ENCODE results near the gene ITGA1. TPM values are rescaled to one million over a fixed set of nuclear protein-coding genes. Genes with fewer than 3 reads are reported as not detected.

The ITGA1 gene
- total RNA-seq, 5 donors from 2014 or later (not counting 1 experiment from before 2014, with no cell fraction given) = 2.9 to 13.0 (median 6.8) TPM

- H3K4me3 Mint-ChIP-seq = peak overlapping the region; percentile 68 to 78 (median 75)
Measured at GRCh38 chr5:52989781-52990527, 202.2 kb downstream of the ITGA1 start.

GRCh38 chr5:52990528-52990925, 202.8 kb downstream of the ITGA1 start:
- no peak overlapping the region for H3K4me3 ChIP-seq (ENCODE audit: control insufficient read depth in 1 of 2, extremely low read depth in 1 of 2, low read length in 1 of 2)
- no peaks in the 10 kb centered on the region for H3K36me3 ChIP-seq (ENCODE audit: control insufficient read depth in 2 of 2, extremely low read depth in 1 of 2, insufficient read depth in 1 of 2, low read length in 1 of 2)
- peaks cover 3 to 16% of the 10 kb centered on the region in 2 experiments for H3K4me1 ChIP-seq (ENCODE audit: control insufficient read depth in 1 of 2, extremely low read depth in 1 of 2, insufficient read depth in 2 of 2, low read length in 2 of 2)
- Mint-ChIP-seq H3K4me1 (peaks cover 8 to 22% (median 22%) of the 10 kb centered on the region in 3 donors), H3K36me3 (no peaks in the 10 kb centered on the region), H3K9me3 (no peaks in the 10 kb centered on the region), H3K27me3 (peaks cover 17 to 25% of the 10 kb centered on the region in 2 donors), H3K27ac (no peak overlapping the region), H3K4me3 (peak overlapping the region in 1 of 3 donors; percentile 75)
- ATAC-seq (replicated peaks in 1 of 4) (no peak), DNase-seq (no peak)
- H3K27me3 ChIP-seq (replicated peaks in 1 of 2; ENCODE audit: control insufficient read depth in 2 of 2, extremely low read depth in 1 of 2, insufficient read depth in 2 of 2, low read length in 1 of 2) = peaks cover 0 to 15% of the 10 kb centered on the region in 2 experiments
- 100% methylated on average over 1 of the region's 4 CpGs for WGBS (ENCODE audit: insufficient coverage)
- POLR2A ChIA-PET = interaction anchor here in 1 of 2 donors (0.6 kb wide), 1 partner anchor 57 kb away, joined by 8 read pairs; no protein-coding TSS in a partner anchor
- CTCF ChIA-PET = interaction anchor here (0.6 to 1.2 kb wide), 5 partner anchors 11 to 103 kb away, joined by 3 to 10 read pairs (median 5); no protein-coding TSS in a partner anchor
- no peak overlapping the region for H3K27ac ChIP-seq (ENCODE audit: low read length)
- H3K9me3 ChIP-seq = no peaks in the 10 kb centered on the region

More at GRCh38 chr5:52989781-52990527, 202.2 kb downstream of the ITGA1 start:
- H3K27ac Mint-ChIP-seq = no peak overlapping the region
- peak; percentile 38 to 77 (median 46) for ATAC-seq (replicated peaks in 1 of 4)
- Histone ChIP-seq H3K27me3 (replicated peaks in 1 of 2; ENCODE audit: control insufficient read depth in 2 of 2, extremely low read depth in 1 of 2, insufficient read depth in 2 of 2, low read length in 1 of 2) (peaks cover 0 to 15% of the 10 kb centered on the region in 2 experiments), H3K9me3 (no peaks in the 10 kb centered on the region), H3K36me3 (ENCODE audit: control insufficient read depth in 2 of 2, extremely low read depth in 1 of 2, insufficient read depth in 1 of 2, low read length in 1 of 2) (no peaks in the 10 kb centered on the region), H3K4me1 (ENCODE audit: control insufficient read depth in 1 of 2, extremely low read depth in 1 of 2, insufficient read depth in 2 of 2, low read length in 2 of 2) (peaks cover 3 to 16% of the 10 kb centered on the region in 2 experiments), H3K27ac (ENCODE audit: low read length) (no peak overlapping the region), H3K4me3 (ENCODE audit: control insufficient read depth in 1 of 2, extremely low read depth in 1 of 2, low read length in 1 of 2) (peak overlapping the region; percentile 77 to 84)
- ChIA-PET POLR2A (interaction anchor here in 1 of 2 donors (0.5 to 0.6 kb wide), 2 partner anchors 56 to 104 kb away, joined by 3 to 8 read pairs; no protein-coding TSS in a partner anchor), CTCF (interaction anchor here (0.6 to 1.1 kb wide), 4 partner anchors 41 to 104 kb away, joined by 5 to 10 read pairs (median 5); no protein-coding TSS in a partner anchor)
- H3K9me3 Mint-ChIP-seq = no peaks in the 10 kb centered on the region
- H3K4me1 Mint-ChIP-seq = peaks cover 8 to 22% (median 22%) of the 10 kb centered on the region in 3 donors
- peak in 22 of 35 experiments; percentile 1 to 39 (median 13) for DNase-seq
- 3% methylated on average over 14 of the region's 27 CpGs for WGBS (ENCODE audit: insufficient coverage)
- H3K36me3 Mint-ChIP-seq = no peaks in the 10 kb centered on the region
- H3K27me3 Mint-ChIP-seq = peaks cover 17 to 25% of the 10 kb centered on the region in 2 donors

GRCh38 chr5:52993367-52993766, 205.7 kb downstream of the ITGA1 start:
- Histone ChIP-seq H3K9me3 (no peaks in the 10 kb centered on the region), H3K4me1 (ENCODE audit: control insufficient read depth in 1 of 2, extremely low read depth in 1 of 2, insufficient read depth in 2 of 2, low read length in 2 of 2) (peaks cover 3 to 16% of the 10 kb centered on the region in 2 experiments), H3K27me3 (replicated peaks in 1 of 2; ENCODE audit: control insufficient read depth in 2 of 2, extremely low read depth in 1 of 2, insufficient read depth in 2 of 2, low read length in 1 of 2) (peaks cover 0 to 15% of the 10 kb centered on the region in 2 experiments), H3K27ac (ENCODE audit: low read length) (no peak overlapping the region), H3K4me3 (ENCODE audit: control insufficient read depth in 1 of 2, extremely low read depth in 1 of 2, low read length in 1 of 2) (no peak overlapping the region), H3K36me3 (ENCODE audit: control insufficient read depth in 2 of 2, extremely low read depth in 1 of 2, insufficient read depth in 1 of 2, low read length in 1 of 2) (no peaks in the 10 kb centered on the region)
- ATAC-seq (replicated peaks in 1 of 4) (no peak), DNase-seq (no peak)
- H3K4me1 Mint-ChIP-seq = peaks cover 8 to 11% (median 11%) of the 10 kb centered on the region in 3 donors
- H3K4me3 Mint-ChIP-seq = no peak overlapping the region
- H3K27ac Mint-ChIP-seq = no peak overlapping the region
- peaks cover 9 to 13% of the 10 kb centered on the region in 2 donors for H3K27me3 Mint-ChIP-seq
- H3K36me3 Mint-ChIP-seq = no peaks in the 10 kb centered on the region
- H3K9me3 Mint-ChIP-seq = no peaks in the 10 kb centered on the region
- CTCF ChIA-PET = no interaction called here
- POLR2A ChIA-PET = no interaction called here
- no CpG with 5 or more reads among the region's 2 CpGs for WGBS (ENCODE audit: insufficient coverage)

- no peak for ATAC-seq (replicated peaks in 1 of 4)
- Histone ChIP-seq H3K27me3 (replicated peaks in 1 of 2; ENCODE audit: control insufficient read depth in 2 of 2, extremely low read depth in 1 of 2, insufficient read depth in 2 of 2, low read length in 1 of 2) (peaks cover 0 to 10% of the 10 kb centered on the region in 2 experiments), H3K27ac (ENCODE audit: low read length) (no peak overlapping the region), H3K36me3 (ENCODE audit: control insufficient read depth in 2 of 2, extremely low read depth in 1 of 2, insufficient read depth in 1 of 2, low read length in 1 of 2) (no peaks in the 10 kb centered on the region), H3K9me3 (no peaks in the 10 kb centered on the region), H3K4me1 (ENCODE audit: control insufficient read depth in 1 of 2, extremely low read depth in 1 of 2, insufficient read depth in 2 of 2, low read length in 2 of 2) (peaks cover 3 to 10% of the 10 kb centered on the region in 2 experiments), H3K4me3 (ENCODE audit: control insufficient read depth in 1 of 2, extremely low read depth in 1 of 2, low read length in 1 of 2) (no peak overlapping the region)
- Mint-ChIP-seq H3K4me1 (peaks cover 8% of the 10 kb centered on the region in 3 donors), H3K27ac (no peak overlapping the region), H3K36me3 (no peaks in the 10 kb centered on the region), H3K4me3 (no peak overlapping the region), H3K27me3 (peaks cover 9 to 10% of the 10 kb centered on the region in 2 donors), H3K9me3 (no peaks in the 10 kb centered on the region)
- CTCF ChIA-PET = interaction anchor here in 1 of 2 donors (0.5 kb wide), 1 partner anchor 122 kb away, joined by 3 read pairs; no protein-coding TSS in a partner anchor
- DNase-seq = no peak
- WGBS (ENCODE audit: insufficient coverage) = no CpG with 5 or more reads among the region's 1 CpG
- POLR2A ChIA-PET = no interaction called here
Measured at GRCh38 chr5:52994266-52994665, 206.6 kb downstream of the ITGA1 start.

- H3K4me3 Mint-ChIP-seq = no peak overlapping the region
- no peak overlapping the region for H3K27ac Mint-ChIP-seq
- H3K4me1 ChIP-seq (ENCODE audit: control insufficient read depth in 1 of 2, extremely low read depth in 1 of 2, insufficient read depth in 2 of 2, low read length in 2 of 2) = peaks cover 0 to 1% of the 10 kb centered on the region in 2 experiments
- POLR2A ChIA-PET = no interaction called here
- H3K9me3 ChIP-seq = no peaks in the 10 kb centered on the region
- no peaks in the 10 kb centered on the region for H3K36me3 Mint-ChIP-seq
- CTCF ChIA-PET = no interaction called here
- no peaks in the 10 kb centered on the region for H3K9me3 Mint-ChIP-seq
- DNase-seq (no peak), ATAC-seq (replicated peaks in 1 of 4) (no peak)
- H3K36me3 ChIP-seq (ENCODE audit: control insufficient read depth in 2 of 2, extremely low read depth in 1 of 2, insufficient read depth in 1 of 2, low read length in 1 of 2) = no peaks in the 10 kb centered on the region
- H3K4me1 Mint-ChIP-seq = peaks cover 2 to 3% (median 2%) of the 10 kb centered on the region in 3 donors
- H3K4me3 ChIP-seq (ENCODE audit: control insufficient read depth in 1 of 2, extremely low read depth in 1 of 2, low read length in 1 of 2) = no peak overlapping the region
- WGBS (ENCODE audit: insufficient coverage) = 88% methylated on average over 1 of the region's 1 CpG
- H3K27me3 Mint-ChIP-seq = peaks cover 7 to 10% of the 10 kb centered on the region in 2 donors
- H3K27ac ChIP-seq (ENCODE audit: low read length) = no peak overlapping the region
- H3K27me3 ChIP-seq (replicated peaks in 1 of 2; ENCODE audit: control insufficient read depth in 2 of 2, extremely low read depth in 1 of 2, insufficient read depth in 2 of 2, low read length in 1 of 2) = peaks cover 0 to 2% of the 10 kb centered on the region in 2 experiments
Measured at GRCh38 chr5:52995095-52995494, 207.4 kb downstream of the ITGA1 start.

GRCh38 chr5:52995914-52996313, 208.2 kb downstream of the ITGA1 start:
- ChIA-PET CTCF (interaction anchor here in 1 of 2 donors (1.2 kb wide), 1 partner anchor 39 kb away, joined by 4 read pairs; no protein-coding TSS in a partner anchor), POLR2A (no interaction called here)
- DNase-seq (no peak), ATAC-seq (replicated peaks in 1 of 4) (no peak)
- no peaks in the 10 kb centered on the region for H3K27me3 ChIP-seq (replicated peaks in 1 of 2; ENCODE audit: control insufficient read depth in 2 of 2, extremely low read depth in 1 of 2, insufficient read depth in 2 of 2, low read length in 1 of 2)
- H3K36me3 ChIP-seq (ENCODE audit: control insufficient read depth in 2 of 2, extremely low read depth in 1 of 2, insufficient read depth in 1 of 2, low read length in 1 of 2) = no peaks in the 10 kb centered on the region
- Mint-ChIP-seq H3K27ac (no peak overlapping the region), H3K9me3 (no peaks in the 10 kb centered on the region), H3K4me3 (no peak overlapping the region), H3K4me1 (no peaks in the 10 kb centered on the region), H3K27me3 (peaks cover 5 to 8% of the 10 kb centered on the region in 2 donors), H3K36me3 (no peaks in the 10 kb centered on the region)
- H3K9me3 ChIP-seq = no peaks in the 10 kb centered on the region
- 89% methylated on average over 1 of the region's 1 CpG for WGBS (ENCODE audit: insufficient coverage)
- no peaks in the 10 kb centered on the region for H3K4me1 ChIP-seq (ENCODE audit: control insufficient read depth in 1 of 2, extremely low read depth in 1 of 2, insufficient read depth in 2 of 2, low read length in 2 of 2)
- H3K4me3 ChIP-seq (ENCODE audit: control insufficient read depth in 1 of 2, extremely low read depth in 1 of 2, low read length in 1 of 2) = no peak overlapping the region
- H3K27ac ChIP-seq (ENCODE audit: low read length) = no peak overlapping the region

All from T-cell (primary cell).